Stimulated activated CD8-positive, alpha-beta memory T cell treated with anti-CD3 and anti-CD28 coated beads, Interleukin-2, amount 100 ng/mL, for 48 hours (primary cell): ENCODE results near the gene ALG9.

Experiments
- DNase-seq, 2 donors: peaks; one replicate each; pipeline ENCODE4 v3.0.0-alpha.2; 2020; ENCODE audit warnings: low read depth in 2 of 2

ALG9 gene

DNA sequence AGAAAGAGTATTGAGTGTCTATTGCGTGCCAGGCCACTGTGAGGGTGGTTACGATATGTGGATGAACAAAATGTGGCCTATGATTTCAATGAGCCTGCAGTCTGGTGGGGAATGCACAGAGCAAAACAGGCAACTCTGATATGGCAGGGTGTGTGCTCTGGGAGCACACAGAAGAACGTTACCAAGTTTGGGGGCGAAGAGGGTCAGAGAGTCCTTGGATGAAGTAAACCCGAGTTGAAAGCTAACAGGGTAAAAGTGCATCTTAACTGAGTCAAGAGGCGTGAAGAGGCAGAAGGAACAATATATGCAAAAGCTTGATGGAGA lies 8.2 kb upstream of the ALG9 start:
- no peak for DNase-seq

DNA sequence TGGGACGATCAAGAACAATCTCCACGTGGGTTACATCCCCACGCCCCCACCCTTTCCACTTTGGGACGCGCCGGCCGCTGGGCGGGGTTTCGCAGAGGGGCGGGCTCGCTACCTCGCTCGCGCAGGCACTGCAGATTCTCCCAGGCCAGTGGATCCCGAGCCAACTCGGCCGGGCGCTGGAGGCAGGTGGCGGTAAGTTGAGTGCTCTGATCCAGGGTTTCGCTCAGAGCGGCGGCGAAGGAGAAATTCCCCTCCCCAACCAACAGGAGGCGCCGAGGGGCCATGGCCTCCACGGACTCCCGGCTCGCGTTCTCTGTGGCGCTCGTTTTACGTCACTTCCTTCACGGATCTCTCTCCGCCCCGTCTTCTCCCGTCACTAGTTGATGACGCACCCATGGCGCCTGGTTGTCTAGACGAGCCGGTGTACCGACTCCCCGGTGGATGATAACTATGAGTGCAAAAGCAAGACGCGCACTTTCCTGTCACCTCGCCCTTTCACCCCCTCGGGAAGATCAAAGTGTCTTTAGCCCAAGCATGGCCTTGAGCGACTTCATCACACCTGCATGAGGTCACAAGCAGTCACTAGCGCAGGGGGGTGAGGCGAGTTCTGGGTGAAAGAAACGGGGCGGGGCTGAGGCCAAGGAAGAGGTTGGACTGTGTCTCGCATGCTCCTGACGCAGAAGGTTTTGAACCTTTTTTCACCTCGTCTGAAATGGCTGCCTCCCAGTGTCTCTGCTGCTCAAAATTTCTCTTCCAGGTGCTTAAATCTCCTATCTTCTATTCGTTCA lies 7.7 kb upstream of the ALG9 start, which contains the start of the genes CFAP68 and FDXACB1:
Gene CFAP68 (plus strand): TSS at position 693 of the 788 bp plus-strand sequence. CDS start 20 bp downstream, at position 713.
Gene FDXACB1 (minus strand): TSS at position 317 of the 788 bp plus-strand sequence. CDS start 33 bp downstream, at position 284.
- peak; percentile 86 to 90 for DNase-seq

DNA sequence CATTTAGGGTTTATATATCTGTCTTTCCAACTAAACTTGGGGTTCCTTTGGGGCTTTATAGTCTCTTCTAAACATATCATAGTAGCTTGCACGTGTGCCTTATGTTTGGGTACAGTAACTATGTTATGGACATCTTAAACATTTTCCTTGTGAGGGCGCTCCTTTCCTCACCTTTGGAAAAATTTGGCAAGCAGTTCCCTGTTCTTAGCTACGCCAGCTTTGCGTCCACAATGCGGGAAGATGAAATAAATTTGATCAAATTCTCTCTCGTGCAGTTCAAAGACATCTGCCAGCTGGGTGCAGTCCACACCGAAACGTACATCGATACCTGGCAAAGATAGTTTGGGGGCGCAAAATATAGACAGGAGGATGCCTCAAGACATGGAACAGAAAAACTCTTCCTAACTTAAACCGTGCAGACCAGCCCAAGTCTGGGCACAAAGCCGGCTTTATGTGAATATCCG lies 7.0 kb upstream of the ALG9 start:
- DNase-seq = no peak

DNA sequence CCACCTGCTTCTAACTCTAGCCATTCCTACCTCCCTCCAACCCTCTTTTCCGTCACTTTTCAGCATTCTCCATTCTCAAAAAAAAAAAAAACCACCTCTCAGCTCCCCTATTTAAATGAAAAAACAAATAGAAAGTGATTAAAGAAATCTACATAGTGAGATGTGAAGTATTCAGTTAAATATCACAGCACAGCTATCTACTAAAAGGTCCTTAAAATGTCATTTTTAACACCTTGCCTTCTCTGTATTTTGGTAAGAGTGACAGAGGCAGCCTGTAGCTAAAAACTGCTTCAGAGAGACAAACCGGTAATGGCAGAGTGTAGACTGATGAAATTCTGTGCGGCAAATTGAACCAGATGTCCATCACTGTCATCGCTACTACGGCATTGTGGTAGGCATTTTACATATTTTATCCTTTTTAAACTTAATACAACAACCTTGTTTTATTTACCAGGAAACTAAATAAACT lies 346 bp upstream of the ALG9 start:
- DNase-seq = no peak

DNA sequence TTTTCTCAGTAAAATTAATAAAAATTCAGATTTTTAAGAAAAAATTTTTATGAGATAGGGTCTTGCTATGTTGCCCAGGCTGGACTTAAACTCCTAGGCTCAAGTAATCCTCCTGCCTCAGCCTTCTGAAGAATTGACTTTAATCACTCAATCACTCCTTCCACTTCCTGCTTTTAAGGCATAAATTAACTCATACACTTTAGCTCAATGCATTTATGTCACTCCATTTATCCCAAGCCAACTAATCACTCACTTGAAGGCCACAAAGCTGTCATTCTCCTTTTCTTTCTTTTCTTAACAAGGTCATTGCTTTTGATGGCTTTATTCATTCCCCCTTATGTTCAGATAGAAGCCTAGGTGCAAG lies 877 bp downstream of the ALG9 start:
- DNase-seq = no peak

DNA sequence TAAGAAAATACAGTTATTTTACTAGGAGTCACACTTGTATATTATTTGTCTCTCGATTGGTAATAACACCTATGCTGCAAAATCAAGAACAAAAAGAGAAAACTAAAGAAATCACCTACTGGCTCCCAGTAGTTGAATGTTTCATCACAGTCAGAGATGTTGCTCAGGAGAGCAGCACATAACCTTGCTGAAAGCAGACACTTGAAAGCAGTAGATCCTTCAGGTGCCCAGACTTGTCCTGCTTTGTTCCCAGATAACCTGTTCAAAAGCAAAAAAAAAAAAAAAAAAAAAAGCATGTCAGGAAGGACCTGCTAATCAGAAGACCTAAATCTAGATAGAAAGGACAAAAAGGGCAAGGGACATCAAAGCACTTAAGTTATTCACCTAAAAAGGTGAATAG lies 1.3 kb downstream of the ALG9 start:
- no peak for DNase-seq

DNA sequence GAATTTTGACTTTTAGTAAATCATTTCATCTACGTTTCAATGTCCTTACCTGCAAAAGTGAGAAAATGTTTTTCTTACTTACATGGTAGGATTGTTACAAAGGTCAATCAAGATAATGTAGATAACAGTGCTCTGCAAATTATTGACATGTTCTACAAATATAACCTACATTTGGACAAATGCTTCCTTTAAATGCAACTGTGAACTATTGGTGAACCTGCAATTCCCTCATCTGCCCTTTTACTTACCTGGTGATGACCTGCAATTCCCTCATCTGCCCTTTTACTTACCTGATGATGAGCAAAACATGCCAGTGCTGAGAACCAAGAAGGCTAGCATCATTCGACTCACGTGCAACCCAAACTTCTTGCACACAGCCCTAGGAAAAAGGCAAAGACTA lies 11.1 kb downstream of the ALG9 start:
- no peak for DNase-seq

DNA sequence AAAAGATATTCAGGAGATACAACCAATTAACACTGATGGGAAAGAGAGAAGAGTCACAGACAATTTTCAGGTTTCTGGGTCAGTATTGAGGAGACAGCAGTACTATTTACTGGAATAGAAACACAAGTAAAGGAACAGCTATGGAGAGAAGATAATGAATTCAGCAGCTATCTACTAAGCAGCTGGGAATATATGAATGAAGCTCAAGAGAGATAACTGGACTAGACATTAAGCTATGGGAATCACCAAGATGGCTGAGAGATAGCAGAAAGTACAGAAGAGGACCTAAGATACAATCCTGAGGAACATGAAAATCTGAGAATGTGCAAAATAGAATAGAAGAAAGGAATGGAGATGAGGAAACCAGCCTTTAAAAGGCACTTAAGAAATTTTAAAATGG lies 15.9 kb downstream of the ALG9 start:
- DNase-seq = no peak

DNA sequence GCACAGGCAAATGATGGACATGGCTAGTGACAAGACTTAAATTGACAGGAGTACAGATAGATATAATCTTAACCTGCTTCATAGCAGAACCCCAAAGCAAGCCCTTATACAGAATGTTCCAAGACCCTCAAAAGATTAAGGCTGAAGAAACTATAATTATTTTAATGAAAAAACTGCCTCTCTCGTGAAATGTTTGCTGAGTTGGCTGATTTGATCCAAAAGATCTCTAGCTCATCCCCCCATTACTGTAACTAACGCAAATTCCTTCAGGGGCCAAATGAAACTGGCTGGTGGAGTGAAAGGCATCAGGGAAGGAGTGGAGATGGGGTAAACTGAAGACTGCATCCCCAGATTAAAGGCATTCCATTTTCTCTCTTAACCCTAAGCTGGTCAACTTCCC lies 19.3 kb downstream of the ALG9 start:
- no peak for DNase-seq

DNA sequence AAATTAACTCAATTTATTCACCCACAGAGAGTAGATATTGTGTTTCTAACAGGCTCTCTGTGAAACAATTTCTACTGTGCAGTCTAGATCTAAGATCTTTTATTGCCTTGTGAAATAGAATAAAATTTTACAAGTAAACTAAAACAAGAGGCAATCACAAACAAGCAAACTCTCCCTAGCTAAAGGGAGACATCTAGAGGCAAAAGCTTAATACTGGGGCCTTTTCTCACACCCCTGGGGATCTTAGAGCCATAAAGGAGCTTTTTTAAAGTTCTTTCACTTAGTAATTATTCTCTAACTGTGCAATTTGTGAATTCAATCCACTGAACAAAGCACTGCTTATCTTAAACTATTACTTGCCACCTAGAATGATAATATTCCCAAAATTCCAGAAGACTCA lies 19.7 kb downstream of the ALG9 start:
- no peak for DNase-seq

DNA sequence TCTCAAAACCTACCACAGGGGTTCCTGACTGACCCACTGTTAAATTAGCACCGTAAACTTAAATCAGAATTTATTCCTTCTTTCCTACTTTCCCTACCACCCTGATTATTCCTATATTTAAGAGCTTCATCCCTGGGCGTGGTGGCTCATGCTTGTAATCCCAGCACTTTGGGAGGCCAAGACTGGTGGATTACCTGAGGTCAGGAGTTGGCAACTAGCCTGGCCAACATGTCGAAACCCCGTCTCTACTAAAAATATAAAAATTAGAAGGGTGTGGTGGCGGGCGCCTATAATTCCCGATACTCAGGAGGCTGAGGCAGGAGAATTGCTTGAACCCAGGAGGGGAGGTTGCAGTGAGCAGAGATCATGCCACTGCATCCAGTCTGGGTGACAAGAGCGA lies 20.3 kb downstream of the ALG9 start:
- no peak for DNase-seq

DNA sequence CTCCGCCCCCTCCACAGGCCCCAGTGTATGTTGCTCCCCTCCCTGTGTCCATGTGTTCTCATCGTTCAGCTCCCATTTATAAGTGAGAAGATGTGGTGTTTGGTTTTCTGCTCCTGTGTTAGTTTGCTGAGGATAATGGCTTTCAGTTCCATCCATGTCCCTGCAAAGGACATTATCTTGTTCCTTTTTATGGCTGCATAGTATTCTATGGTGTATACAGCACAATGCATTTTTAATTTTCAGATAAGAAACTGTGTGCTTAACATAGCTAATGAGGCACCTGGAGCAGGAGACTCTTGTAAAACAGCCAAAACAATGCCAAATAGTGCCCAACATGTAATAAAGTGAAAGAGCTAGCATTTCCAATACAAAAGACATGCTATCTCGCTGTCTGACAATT lies 21.8 kb downstream of the ALG9 start:
- no peak for DNase-seq

DNA sequence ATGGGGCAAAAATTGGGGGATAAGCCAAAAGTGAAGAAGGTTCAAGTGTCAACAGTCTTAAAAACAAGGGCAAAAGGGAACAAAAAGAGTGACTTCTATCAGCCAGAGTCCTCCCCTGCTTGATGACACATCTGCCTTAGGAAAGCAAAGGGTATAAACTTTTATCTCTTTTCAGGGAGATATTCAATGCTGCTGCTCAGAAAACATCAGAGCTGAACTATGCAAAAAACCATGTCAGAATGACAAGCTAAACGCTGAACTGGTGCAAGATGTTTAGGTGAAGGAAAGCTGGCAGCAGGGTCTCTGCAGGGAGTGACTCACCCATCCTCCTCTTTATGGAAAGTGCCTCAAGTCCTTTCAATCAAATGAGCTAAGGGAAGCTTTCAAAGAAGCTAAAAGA lies 24.7 kb downstream of the ALG9 start:
- DNase-seq = no peak

DNA sequence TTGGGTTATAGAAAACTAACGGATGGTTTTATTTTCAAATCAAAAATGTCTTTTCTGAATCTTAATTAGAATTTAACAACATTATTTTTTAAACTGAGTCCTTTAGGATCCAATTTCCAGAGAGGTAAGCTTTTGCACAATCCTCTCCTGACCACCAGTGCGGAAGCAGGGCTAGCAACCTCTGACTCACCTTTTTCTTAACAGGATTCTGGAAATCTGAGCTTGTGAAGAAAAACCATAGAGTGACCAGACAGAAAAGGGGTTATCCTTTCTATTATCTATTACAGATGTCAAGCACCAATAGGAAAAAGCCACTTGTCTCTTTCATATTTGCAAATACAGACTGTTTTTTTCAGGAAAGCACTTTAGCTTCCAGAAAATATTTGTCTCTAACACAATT lies 25.3 kb downstream of the ALG9 start:
- no peak for DNase-seq

DNA sequence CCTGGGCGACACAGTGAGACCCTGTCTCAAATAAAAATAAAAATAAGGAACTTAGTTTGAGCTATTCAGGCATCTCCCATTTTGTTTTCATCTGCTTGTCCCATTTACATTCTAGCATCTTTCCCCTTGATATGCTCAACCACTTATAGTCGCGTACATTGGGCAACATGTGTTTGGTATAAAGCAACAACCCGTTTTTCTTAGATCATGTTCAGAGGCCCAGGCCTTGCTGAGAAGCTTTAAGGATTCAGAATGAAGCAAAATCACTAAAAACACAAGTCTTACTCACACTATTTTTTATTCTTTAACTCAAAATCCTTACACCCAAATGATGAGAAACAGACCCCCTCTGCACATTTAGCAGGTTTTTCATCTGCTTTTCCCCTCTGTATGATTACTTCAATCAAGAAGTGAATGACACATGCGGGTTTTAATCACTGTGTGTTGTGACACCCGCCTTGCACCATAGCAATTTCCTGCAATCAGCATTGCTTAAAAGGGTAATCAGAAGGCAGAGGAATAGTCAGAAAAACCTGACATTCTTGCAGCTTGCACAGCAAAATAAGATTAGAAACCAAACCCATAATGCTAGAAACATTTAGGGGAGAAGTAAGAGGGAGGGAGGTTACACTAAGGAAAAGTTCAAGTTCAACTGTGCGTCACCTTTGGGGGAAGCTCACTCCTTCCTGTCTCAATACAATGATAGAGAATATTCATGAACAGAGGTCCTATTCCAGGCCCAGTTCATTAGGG lies 25.9 kb downstream of the ALG9 start:
- DNase-seq = no peak

DNA sequence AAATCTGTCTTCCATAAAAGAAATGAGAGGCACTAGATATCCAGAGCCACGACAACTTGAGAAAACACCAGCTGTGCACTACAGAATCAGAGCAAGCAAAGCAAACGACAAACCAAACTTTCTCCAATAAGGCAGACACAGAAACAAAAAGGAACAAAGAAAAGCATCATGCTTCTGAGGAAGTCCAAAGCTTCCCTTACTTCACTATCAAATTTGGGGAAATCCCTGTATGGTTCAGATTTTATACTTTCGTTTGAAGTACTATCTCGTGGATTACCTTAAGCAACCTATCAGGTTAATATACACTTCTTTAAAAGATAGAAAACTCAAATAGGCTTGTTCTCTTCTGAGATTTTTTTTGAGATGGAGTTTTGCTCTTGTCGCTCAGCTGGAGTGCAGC lies 27.7 kb downstream of the ALG9 start:
- DNase-seq = no peak

DNA sequence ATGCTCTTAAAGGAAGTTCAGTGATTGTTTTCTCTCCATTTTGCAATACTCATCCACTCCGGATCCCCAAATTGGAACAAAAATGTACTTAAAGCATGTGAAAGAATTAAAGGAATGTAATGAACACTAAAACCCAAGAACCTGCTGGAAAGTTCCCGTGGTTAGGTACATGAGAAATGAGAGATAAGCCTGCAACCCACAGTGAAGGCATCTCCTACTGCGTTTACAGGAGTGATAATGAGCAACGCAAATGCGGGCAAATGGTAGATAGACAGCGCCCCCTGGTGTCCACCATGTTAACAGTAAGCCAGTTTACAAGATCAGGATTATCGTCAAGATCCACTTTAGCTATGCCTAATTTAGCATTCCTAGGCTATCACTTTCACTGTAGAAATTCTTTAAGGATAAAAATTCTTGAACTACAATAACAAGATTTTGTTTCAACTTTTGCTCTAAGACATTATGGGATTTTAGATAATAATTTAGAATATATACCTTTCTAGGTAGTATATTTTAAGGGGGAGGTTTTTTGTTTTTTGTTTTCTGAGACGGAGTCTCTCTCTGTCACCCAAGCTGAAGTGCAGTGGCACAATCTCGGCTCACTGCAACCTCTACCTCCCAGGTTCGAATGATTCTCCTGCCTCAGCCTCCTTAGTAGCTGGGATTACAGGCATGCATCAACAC lies 29.9 kb downstream of the ALG9 start:
- peak; percentile 73 to 79 for DNase-seq

DNA sequence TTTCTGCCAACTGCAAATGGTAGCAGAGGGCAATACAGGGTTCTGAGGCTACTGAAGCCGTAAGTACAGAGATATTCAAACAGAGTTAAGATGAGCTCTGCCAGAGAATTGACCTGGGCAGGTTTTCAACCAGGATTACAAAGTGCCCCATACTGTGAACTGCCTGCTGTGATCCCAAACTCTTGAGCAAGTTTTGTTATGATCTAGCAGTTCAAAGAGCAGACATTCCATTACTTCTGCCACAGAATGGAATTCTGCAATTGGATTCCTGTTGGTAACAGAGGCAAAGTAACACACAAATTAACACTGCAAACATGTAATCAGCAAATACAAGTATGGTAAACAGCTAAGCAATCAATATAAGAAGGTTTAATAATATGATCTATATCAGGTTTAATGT lies 31.2 kb downstream of the ALG9 start:
- no peak for DNase-seq

DNA sequence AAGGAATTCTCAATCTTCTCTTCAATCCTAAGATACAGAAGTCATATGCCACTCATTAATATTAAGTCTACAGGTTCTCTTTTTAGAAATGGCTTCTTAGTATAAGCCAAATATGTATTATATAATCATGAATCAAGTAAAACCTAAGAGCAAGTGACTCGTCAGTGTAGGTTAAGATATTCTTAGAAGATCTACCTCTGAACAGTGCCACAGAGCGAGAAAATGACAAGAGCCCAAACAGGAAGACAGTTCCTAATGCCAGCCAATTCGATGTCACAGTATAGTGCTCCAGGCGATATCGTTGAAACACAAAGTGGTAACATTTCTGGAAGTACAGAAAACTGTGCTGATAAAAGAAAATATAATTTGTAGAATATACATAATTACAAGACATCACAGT lies 33.3 kb downstream of the ALG9 start:
- DNase-seq = no peak

DNA sequence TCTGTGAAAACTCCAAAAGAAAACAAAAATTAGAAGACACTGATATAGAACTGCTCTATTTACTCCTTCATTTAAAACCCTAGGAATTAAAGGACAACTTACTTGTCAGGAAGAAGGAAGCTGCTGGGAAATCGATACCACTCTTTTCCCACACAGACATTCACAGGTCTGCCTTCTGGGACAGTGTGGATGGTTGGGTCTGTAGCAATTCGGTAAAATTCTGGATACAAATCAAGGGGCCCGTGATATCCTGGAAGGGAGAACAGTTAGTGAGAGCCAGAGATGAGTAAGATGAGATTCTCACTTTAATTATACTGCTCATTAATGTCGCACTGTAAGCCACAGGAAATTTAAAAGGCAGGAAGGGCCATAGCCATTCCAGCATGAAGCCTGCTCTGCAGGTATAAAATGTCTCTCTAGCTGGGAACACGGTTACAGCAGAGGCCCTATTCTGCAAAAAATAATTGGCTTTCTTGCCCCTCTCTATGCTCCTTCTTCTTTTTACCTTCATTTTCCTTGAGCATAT lies 34.0 kb downstream of the ALG9 start:
- no peak for DNase-seq

DNA sequence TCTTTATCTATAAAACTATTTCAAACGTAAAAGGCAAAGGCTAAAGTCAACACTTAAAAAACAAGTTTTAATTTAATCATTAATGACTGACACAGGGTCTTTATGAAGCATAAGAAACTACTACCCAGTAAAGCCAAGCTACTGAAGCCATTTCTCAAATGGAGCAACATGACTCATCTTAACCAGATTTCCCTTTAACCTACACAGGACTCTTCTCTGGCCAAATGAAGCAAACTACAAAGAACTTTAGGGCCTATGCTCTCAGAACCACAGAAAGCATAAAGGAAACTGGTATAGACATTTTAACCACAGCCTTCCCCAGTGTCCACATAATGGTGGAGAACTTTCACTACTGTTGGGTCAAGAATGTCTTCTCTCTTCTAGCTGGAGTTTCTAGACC lies 34.7 kb downstream of the ALG9 start:
- no peak for DNase-seq

DNA sequence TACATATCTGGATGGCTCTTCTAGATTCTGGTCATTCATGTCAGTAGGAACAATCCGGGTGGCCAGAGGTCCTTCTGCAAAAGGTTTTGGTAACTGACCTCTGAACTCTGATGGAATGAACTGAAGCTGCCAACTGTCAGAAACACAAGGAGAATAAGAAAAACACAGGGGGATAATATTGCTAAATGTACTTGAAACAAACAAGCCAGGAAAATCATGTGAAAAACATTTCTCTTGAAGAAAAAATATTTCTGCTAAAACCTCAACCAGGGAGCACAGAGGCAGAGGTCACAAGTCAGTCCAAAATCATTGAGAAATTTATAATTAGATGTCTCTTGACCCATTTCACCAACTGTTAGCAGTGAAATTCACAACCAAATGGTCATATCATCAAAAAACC lies 35.2 kb downstream of the ALG9 start:
- DNase-seq = no peak
